Lung microvascular endothelial cell (primary cell): ENCODE results near the gene HOMEZ. TPM values are rescaled to one million over a fixed set of nuclear protein-coding genes. Genes with fewer than 3 reads are reported as not detected.
"Not testable (repeated sequence)": the region's sequence is repeated elsewhere in the genome, so short reads cannot be mapped to it uniquely, and the experiment has no call there.

Experiments
- DNase-seq, 2 donors: peaks; one replicate each; pipeline versions ENCODE4 v3.0.0 to v3.0.0-alpha.2; 2010; ENCODE audit warnings: low read depth in 2 of 2
- total RNA-seq: library from RNA; depleted of rRNA; stranded (reverse); fragments of >200 nt; gene quantifications from 2 replicates; pipeline ENCODE4 v1.2.1, GENCODE V29; 2014

Gene HOMEZ
- total RNA-seq, 1 donor from 2014 or later, result 3.4 TPM

DNA sequence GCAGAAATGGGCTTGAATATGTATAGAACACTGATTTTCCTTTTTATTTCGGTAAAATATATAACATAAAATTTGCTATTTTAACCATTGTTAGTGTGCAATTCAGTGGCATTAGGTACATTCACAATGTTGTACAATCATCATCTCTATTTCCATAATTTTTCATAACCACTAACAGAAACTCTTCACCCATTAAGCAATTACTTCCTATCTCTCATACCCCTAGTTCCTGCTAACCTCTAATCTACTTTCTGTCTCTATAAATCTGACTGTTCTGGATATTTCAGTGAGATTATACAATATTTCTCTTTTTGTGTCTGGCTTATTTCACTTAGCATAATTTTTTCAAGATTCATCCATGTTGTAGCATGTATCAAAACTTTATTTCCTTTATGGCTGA lies 57.1 kb downstream of the HOMEZ start:
- no peak for DNase-seq

GRCh38 chr14:23227566-23227965 lies 58.4 kb downstream of the HOMEZ start:
- DNase-seq, result no peak

- DNase-seq, result not testable (repeated sequence)
Observed at GRCh38 chr14:23224958-23225357, 61.0 kb downstream of the HOMEZ start.

Other genes with a start within 250 kb of the HOMEZ start
- gene PSMB11, start 243.9 kb downstream of the HOMEZ start, total RNA-seq, result not detected in 2 replicates
- gene CDH24, start 228.6 kb downstream of the HOMEZ start, total RNA-seq, result 0.60 and 2.0 TPM in 2 replicates
- gene ACIN1, start 191.0 kb downstream of the HOMEZ start, total RNA-seq, result 32.7 and 48.6 TPM in 2 replicates
- gene C14orf119, start 190.6 kb downstream of the HOMEZ start, total RNA-seq, result 41.2 and 45.0 TPM in 2 replicates
- not detected in 2 replicates for gene CIROP, start 181.1 kb downstream of the HOMEZ start, total RNA-seq
- not detected in 2 replicates for gene CEBPE, start 166.9 kb downstream of the HOMEZ start, total RNA-seq
- 0.44 TPM in 1 of 2 replicates, not detected in the other for gene SLC7A8, start 102.5 kb downstream of the HOMEZ start, total RNA-seq
- gene RNF212B, start 48.2 kb downstream of the HOMEZ start, total RNA-seq, result not detected in 2 replicates
- gene PPP1R3E, start 16.7 kb upstream of the HOMEZ start, total RNA-seq, result 1.5 and 3.6 TPM in 2 replicates
- gene BCL2L2, start 20.7 kb upstream of the HOMEZ start, total RNA-seq, result 9.4 and 14.9 TPM in 2 replicates
- 46.2 and 52.8 TPM in 2 replicates for gene PABPN1, start 35.3 kb upstream of the HOMEZ start, total RNA-seq
- 0.22 and 0.60 TPM in 2 replicates for gene SLC22A17, start 66.8 kb upstream of the HOMEZ start, total RNA-seq
- not detected in 2 replicates for gene EFS, start 79.0 kb upstream of the HOMEZ start, total RNA-seq
- not detected in 2 replicates for gene IL25, start 86.7 kb upstream of the HOMEZ start, total RNA-seq
- not detected in 2 replicates for gene CMTM5, start 90.9 kb upstream of the HOMEZ start, total RNA-seq
- not detected in 2 replicates for gene MYH6, start 122.1 kb upstream of the HOMEZ start, total RNA-seq
- not detected in 2 replicates for gene MYH7, start 149.5 kb upstream of the HOMEZ start, total RNA-seq
- 28.1 and 46.8 TPM in 2 replicates for gene NGDN, start 183.6 kb upstream of the HOMEZ start, total RNA-seq